NCI-H526 treated with DMSO at 0.1 percent for 48 hours (cell line): ENCODE results near the gene KRT81.

Source experiments
- DNase-seq: peaks from one replicate; lab custom pipeline; 2025; lab: John Stamatoyannopoulos, UW

The KRT81 gene

GRCh38 chr12:52291267-52291935 lies at the start of gene KRT81:
Gene KRT81, minus strand, starts transcription at chr12:52291534. Its CDS starts 69 bp downstream, at chr12:52291465.
- no peak for DNase-seq

GRCh38 chr12:52338241-52338960 lies 47.1 kb upstream of the KRT81 start:
- DNase-seq: no peak

- no peak for DNase-seq
These were observed 45.7 kb upstream of the KRT81 start for GRCh38 chr12:52337054-52337453.

- no peak for DNase-seq
These were observed 45.3 kb upstream of the KRT81 start for GRCh38 chr12:52336641-52337040.

GRCh38 chr12:52335598-52336262 lies 44.4 kb upstream of the KRT81 start:
- no peak for DNase-seq

- DNase-seq: no peak
These were observed 42.9 kb upstream of the KRT81 start for GRCh38 chr12:52334185-52334584.

- no peak for DNase-seq
These were observed 42.0 kb upstream of the KRT81 start for GRCh38 chr12:52333321-52333720.

GRCh38 chr12:52332381-52332780 lies 41.0 kb upstream of the KRT81 start:
- DNase-seq: no peak

- DNase-seq: no peak
These were observed 40.5 kb upstream of the KRT81 start for GRCh38 chr12:52331833-52332232.

- DNase-seq: no peak
These were observed 39.7 kb upstream of the KRT81 start for GRCh38 chr12:52331039-52331438.

GRCh38 chr12:52327830-52328500 lies 36.6 kb upstream of the KRT81 start:
- no peak for DNase-seq

- peak; percentile 66 for DNase-seq
These were observed 35.9 kb upstream of the KRT81 start for GRCh38 chr12:52327052-52327829.

- DNase-seq: no peak
These were observed 32.8 kb upstream of the KRT81 start for GRCh38 chr12:52324153-52324444.

GRCh38 chr12:52323416-52324152 lies 32.2 kb upstream of the KRT81 start:
- DNase-seq: no peak

- no peak for DNase-seq
These were observed 31.7 kb upstream of the KRT81 start for GRCh38 chr12:52323001-52323400.

GRCh38 chr12:52322069-52322468 lies 30.7 kb upstream of the KRT81 start:
- no peak for DNase-seq

GRCh38 chr12:52321418-52321817 lies 30.1 kb upstream of the KRT81 start:
- DNase-seq: no peak

- DNase-seq: no peak
These were observed 29.6 kb upstream of the KRT81 start, which contains the start of gene KRT83 for GRCh38 chr12:52320784-52321400. Gene KRT83, minus strand, starts transcription at chr12:52321398. Its CDS starts 63 bp downstream, at chr12:52321335.

- DNase-seq: no peak
These were observed 27.8 kb upstream of the KRT81 start for GRCh38 chr12:52319097-52319496.

- no peak for DNase-seq
These were observed 27.1 kb upstream of the KRT81 start for GRCh38 chr12:52318241-52318990.
